ENCODE data around the gene RHOJ.

RHOJ gene

GRCh38 chr14:63292805-63293204, 88.6 kb downstream of the RHOJ start:
- H3K27me3 ChIP-seq (ENCODE audit: control insufficient read depth, low read length): peaks cover 4% of the 10 kb centered on the region; the same call in 1 of the 2 replicates
- H3K9me2 ChIP-seq (replicated peaks; ENCODE audit: control insufficient read depth, low read length): no peaks in the 10 kb centered on the region
- no peaks in the 10 kb centered on the region for H3F3A ChIP-seq (ENCODE audit: control insufficient read depth, insufficient read depth)
- H4K20me1 ChIP-seq (ENCODE audit: control insufficient read depth, insufficient read depth, low read depth, low read length): no peaks in the 10 kb centered on the region
- H3K9me3 ChIP-seq (ENCODE audit: control insufficient read depth, insufficient read depth, low read length): no peaks in the 10 kb centered on the region
- no peak overlapping the region for H3K4me3 ChIP-seq (ENCODE audit: low read length)
- no peaks in the 10 kb centered on the region for H3K4me1 ChIP-seq (ENCODE audit: control insufficient read depth, low read length)
- no peak overlapping the region for H3K4me2 ChIP-seq (ENCODE audit: low read length)
- no peak overlapping the region for H3K27ac ChIP-seq (ENCODE audit: low read depth, low read length)
- no peaks in the 10 kb centered on the region for H3K79me2 ChIP-seq (ENCODE audit: control insufficient read depth, low read length)
- TF ChIP-seq CTCF (IDR thresholded peaks at IDR 0.05; ENCODE audit: low read depth, low read length, poor library complexity, severe bottlenecking): no peak
- no peak for TF ChIP-seq EZH2phosphoT487 (IDR thresholded peaks at IDR 0.05; ENCODE audit: borderline replicate concordance, low read length)
- H3K36me3 ChIP-seq (ENCODE audit: control insufficient read depth, low read length): no peaks in the 10 kb centered on the region

GRCh38 chr14:63295231-63295685, 91.0 kb downstream of the RHOJ start:
- Histone ChIP-seq H3K27ac (ENCODE audit: low read depth, low read length) (no peak overlapping the region), H3K79me2 (ENCODE audit: control insufficient read depth, low read length) (no peaks in the 10 kb centered on the region), H3K27me3 (ENCODE audit: control insufficient read depth, low read length) (peaks cover 4% of the 10 kb centered on the region; the same call in 1 of the 2 replicates), H4K20me1 (ENCODE audit: control insufficient read depth, insufficient read depth, low read depth, low read length) (no peaks in the 10 kb centered on the region), H3K4me1 (ENCODE audit: control insufficient read depth, low read length) (no peaks in the 10 kb centered on the region), H3F3A (ENCODE audit: control insufficient read depth, insufficient read depth) (no peaks in the 10 kb centered on the region), H3K4me3 (ENCODE audit: low read length) (no peak overlapping the region), H3K9me2 (replicated peaks; ENCODE audit: control insufficient read depth, low read length) (no peaks in the 10 kb centered on the region), H3K9me3 (ENCODE audit: control insufficient read depth, insufficient read depth, low read length) (no peaks in the 10 kb centered on the region), H3K4me2 (ENCODE audit: low read length) (no peak overlapping the region), H3K36me3 (ENCODE audit: control insufficient read depth, low read length) (no peaks in the 10 kb centered on the region)
- TF ChIP-seq CTCF (IDR thresholded peaks at IDR 0.05; ENCODE audit: low read depth, low read length, poor library complexity, severe bottlenecking) (no peak), EZH2phosphoT487 (IDR thresholded peaks at IDR 0.05; ENCODE audit: borderline replicate concordance, low read length) (no peak)

GRCh38 chr14:63296060-63296563, 91.9 kb downstream of the RHOJ start:
- Histone ChIP-seq H3F3A (ENCODE audit: control insufficient read depth, insufficient read depth) (no peaks in the 10 kb centered on the region), H3K9me3 (ENCODE audit: control insufficient read depth, insufficient read depth, low read length) (no peaks in the 10 kb centered on the region), H3K36me3 (ENCODE audit: control insufficient read depth, low read length) (no peaks in the 10 kb centered on the region), H3K4me3 (ENCODE audit: low read length) (no peak overlapping the region), H4K20me1 (ENCODE audit: control insufficient read depth, insufficient read depth, low read depth, low read length) (no peaks in the 10 kb centered on the region), H3K4me1 (ENCODE audit: control insufficient read depth, low read length) (no peaks in the 10 kb centered on the region), H3K27ac (ENCODE audit: low read depth, low read length) (no peak overlapping the region), H3K27me3 (ENCODE audit: control insufficient read depth, low read length) (peaks cover 4% of the 10 kb centered on the region; the same call in 1 of the 2 replicates), H3K4me2 (ENCODE audit: low read length) (no peak overlapping the region), H3K9me2 (replicated peaks; ENCODE audit: control insufficient read depth, low read length) (no peaks in the 10 kb centered on the region), H3K79me2 (ENCODE audit: control insufficient read depth, low read length) (no peaks in the 10 kb centered on the region)
- no peak for TF ChIP-seq CTCF (IDR thresholded peaks at IDR 0.05; ENCODE audit: low read depth, low read length, poor library complexity, severe bottlenecking)
- TF ChIP-seq EZH2phosphoT487 (IDR thresholded peaks at IDR 0.05; ENCODE audit: borderline replicate concordance, low read length): no peak

Measured in DOHH2 (cell line).